GM19452 (cell line): ENCODE data around the gene CMTM6.
"Not testable (repeated sequence)": the region's sequence is repeated elsewhere in the genome, so short reads cannot be mapped to it uniquely, and the experiment has no call there.

Source experiments
- ATAC-seq: cut with Tn5 transposase; IDR thresholded peaks from one replicate; pipeline ENCODE4 v1.9.1; 2021; ENCODE audit not compliant: unreplicated experiment

Gene CMTM6

GRCh38 chr3:32467333-32468070 lies 35.1 kb downstream of the CMTM6 start:
- ATAC-seq: peak; percentile 77

GRCh38 chr3:32466808-32467207 lies 35.8 kb downstream of the CMTM6 start:
- not testable (repeated sequence) for ATAC-seq

- ATAC-seq: not testable (repeated sequence)
These were observed 37.9 kb downstream of the CMTM6 start for GRCh38 chr3:32464726-32465125.

GRCh38 chr3:32463415-32463814 lies 39.2 kb downstream of the CMTM6 start:
- ATAC-seq: not testable (repeated sequence)

GRCh38 chr3:32462191-32462986 lies 40.3 kb downstream of the CMTM6 start:
- ATAC-seq: not testable (repeated sequence)

- not testable (repeated sequence) for ATAC-seq
These were observed 41.7 kb downstream of the CMTM6 start for GRCh38 chr3:32460817-32461496.

- ATAC-seq: peak; percentile 87
These were observed 42.5 kb downstream of the CMTM6 start for GRCh38 chr3:32460031-32460749.

GRCh38 chr3:32459450-32459849 lies 43.2 kb downstream of the CMTM6 start:
- ATAC-seq: no peak

GRCh38 chr3:32457971-32458471 lies 44.6 kb downstream of the CMTM6 start:
- no peak for ATAC-seq

GRCh38 chr3:32456429-32457130 lies 46.1 kb downstream of the CMTM6 start:
- ATAC-seq: no peak

- no peak for ATAC-seq
These were observed 46.8 kb downstream of the CMTM6 start for GRCh38 chr3:32455609-32456428.

GRCh38 chr3:32454731-32455608 lies 47.7 kb downstream of the CMTM6 start:
- no peak for ATAC-seq

- ATAC-seq: no peak
These were observed 48.5 kb downstream of the CMTM6 start for GRCh38 chr3:32454111-32454510.

- no peak for ATAC-seq
These were observed 49.3 kb downstream of the CMTM6 start for GRCh38 chr3:32453346-32453745.

- no peak for ATAC-seq
These were observed 50.6 kb downstream of the CMTM6 start for GRCh38 chr3:32452009-32452408.

- ATAC-seq: no peak
These were observed 51.5 kb downstream of the CMTM6 start for GRCh38 chr3:32450992-32451659.

- ATAC-seq: no peak
These were observed 52.2 kb downstream of the CMTM6 start for GRCh38 chr3:32450426-32450825.

- ATAC-seq: no peak
These were observed 53.0 kb downstream of the CMTM6 start for GRCh38 chr3:32449691-32450090.
